NCI-H2081 treated with DMSO at 0.1 percent for 48 hours (cell line): ENCODE data around the gene TNS1.

Source experiments
- DNase-seq: peaks from one replicate; lab custom pipeline; 2025; lab: John Stamatoyannopoulos, UW

TNS1 gene

DNA sequence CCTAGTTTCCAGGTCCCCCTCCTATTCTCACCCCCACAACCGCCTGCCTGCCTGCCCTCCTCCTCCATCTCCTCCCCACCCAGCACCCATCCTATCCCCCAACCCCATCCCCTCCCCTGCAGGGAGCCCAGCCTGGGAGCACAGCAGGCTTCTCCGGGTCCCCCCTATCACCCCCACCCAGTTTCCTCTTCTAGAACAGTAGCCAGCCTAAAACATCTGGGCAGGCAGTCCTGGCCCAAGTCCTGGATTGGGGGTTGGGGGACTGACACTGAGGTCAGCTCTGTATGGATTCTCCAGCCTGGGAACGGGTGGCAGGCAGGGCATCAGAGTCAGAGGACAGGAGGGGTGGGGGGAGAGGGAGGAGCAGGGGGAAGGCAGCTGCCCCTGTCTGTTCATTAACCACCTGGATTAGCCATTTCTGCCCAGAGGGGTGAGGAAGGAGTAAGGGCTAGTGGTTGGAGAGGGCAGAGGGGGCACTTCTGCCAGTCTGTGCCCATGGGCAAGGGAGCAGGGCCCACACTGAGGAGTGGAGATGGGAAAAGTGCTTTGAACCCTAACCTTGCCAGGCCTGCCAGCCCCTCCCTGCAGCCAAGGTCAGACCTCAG lies 60.0 kb downstream of the TNS1 start:
- no peak for DNase-seq

DNA sequence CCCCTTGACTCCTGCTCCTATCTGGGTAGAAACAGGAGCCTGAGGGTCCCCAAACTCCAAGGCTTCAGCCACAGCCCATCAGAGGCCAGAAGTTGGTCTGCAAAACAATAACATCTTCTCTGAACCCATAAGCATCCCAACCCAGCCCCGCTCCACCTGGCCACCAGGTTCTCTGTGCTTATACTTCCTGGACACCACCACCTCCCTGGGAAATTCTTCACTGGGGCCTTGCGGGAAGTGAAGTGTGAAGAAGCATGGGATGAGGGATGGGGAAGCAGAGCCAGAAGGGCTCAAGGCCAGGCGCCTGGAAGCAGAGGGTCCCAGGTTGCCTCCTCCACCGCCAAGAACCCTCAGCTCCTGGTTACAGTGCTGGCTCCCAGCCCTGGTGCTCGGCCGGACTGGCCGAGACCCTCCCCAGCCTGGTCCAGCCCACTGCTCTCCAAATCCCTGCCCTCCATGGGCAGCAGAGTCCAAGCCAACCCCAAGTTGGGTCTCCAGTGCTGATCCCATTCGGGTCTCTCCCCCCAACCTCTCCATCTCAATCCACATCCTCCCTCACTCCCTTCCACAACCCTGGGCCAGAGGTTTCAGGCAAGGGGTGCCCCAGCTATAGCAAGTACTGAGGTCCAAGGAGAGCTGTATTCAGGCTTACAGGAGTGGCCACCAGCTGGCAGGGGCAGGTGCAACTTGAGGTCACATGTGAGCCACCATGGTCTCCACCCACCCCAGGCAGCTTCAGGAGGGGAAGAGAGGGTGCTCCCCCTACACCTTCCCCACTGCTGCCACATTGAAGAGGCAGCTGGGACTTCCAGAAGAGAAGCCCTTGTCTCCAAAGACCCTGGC lies 60.7 kb downstream of the TNS1 start:
- no peak for DNase-seq

DNA sequence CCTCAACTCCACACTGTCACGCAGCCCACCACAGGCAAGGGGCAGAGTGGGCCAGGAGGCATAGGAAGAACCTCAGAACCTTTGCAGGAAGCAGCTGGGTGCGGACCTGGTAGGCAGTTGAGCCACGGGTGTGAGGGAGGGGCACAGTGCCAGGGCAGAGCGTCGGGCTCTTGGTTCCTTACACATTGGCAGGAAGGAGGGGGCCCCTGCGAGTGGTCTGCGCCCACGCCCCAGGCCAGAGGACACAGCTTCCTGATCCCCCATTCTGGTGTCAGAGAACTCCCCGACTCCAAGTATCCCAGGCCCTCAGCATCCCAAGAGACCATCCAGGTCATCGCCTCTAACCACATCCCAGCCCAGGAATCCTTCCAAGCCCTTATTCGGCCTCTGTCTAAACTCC lies 61.5 kb downstream of the TNS1 start:
- DNase-seq: no peak

DNA sequence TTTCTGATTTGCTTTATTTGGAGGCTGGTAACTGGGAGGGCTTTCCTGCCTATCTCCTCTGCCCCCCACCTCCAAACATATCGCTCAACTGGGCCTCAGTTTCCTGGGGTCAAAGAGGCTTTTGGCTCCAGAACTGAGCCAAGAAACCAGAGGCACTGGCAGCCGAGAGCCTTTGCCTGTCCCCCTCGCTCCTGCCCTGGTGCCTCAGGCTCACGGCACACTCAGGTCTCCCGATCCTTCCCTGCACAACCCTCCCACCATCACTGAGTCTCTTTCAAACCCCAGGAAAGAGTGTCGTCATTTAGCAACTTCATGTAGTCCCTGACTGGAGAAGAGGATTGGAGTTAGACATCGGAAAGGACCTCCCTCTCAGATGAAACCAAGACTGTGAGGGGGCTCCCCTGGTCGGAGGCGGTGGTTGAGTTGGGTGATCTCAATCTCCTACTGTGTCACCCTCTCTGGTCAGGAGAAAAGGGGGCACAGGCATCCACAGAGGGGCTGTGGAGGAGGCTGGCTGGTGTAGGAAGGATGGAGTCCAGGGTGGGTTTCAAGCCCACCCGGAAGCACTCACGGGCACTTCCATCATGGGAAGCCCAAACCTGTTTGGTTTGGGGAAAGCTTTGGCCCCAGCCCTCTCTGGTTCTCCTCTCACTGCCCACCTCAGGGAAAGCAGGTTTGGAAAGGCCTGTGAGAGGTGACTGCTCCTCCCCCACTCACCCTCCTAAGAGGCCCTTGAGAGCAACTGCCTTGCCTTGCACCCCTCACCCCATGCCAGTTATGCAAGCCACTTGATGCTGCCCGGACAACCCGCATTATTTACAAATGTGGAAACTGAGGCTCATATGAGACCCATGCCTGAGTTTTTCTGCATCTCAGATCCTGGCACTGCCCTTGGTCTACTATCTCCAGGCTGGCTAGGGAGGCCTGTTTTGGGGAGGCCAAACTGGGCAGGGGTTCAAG lies 62.3 kb downstream of the TNS1 start:
- no peak for DNase-seq

DNA sequence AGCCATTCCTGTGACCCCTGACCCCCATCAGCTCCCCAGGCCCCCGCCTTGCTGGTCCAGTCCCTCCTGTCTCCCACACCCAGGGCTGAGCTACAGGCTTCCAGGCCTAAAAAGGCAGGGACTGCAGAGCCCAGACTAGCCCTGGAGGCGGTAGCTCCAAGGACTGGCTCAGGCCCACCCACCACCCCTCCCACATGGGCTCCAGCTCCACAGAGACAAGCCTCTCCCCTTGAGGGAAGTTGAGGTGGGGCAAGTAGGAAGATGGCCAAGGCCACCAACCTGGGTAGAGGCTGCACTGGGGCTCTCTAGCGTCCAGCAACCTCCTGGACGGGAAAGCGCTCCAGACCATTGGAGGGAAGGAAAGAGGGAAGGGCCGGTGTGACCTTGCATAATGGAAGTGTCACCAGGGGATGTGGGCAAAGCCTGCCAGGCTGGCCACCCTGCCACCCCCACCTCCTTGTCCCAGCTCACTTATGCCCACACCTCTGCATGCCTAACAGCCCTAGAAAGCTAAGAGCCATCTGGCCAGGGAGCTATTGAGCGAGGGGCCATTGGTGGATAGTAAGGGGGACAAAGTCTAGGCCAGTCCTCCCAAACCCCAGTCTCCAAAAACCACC lies 63.1 kb downstream of the TNS1 start:
- no peak for DNase-seq

- no peak for DNase-seq
Measured at GRCh38 chr2:217939220-217939619, 63.6 kb downstream of the TNS1 start.

DNA sequence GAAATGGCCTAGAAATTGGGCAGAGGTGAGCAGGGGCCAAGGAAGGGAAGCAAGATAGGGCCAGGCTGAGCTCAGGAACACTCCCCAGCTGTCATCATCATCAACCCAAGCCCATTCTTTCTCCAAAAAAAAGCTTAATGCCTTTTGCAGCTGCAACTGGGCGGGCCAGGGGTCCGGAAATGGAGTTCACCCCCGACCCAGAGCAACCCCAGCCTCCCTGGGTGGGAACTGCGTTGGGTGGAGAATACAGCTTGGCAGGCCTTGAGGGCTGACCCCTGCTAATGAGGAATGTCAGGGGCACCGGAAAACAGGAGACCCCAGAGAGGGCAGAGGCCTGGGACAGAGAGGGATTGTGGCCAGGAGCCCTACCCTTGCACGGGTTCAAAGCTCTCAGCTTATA lies 64.8 kb downstream of the TNS1 start:
- no peak for DNase-seq

GRCh38 chr2:217937446-217937845 lies 65.3 kb downstream of the TNS1 start:
- no peak for DNase-seq

DNA sequence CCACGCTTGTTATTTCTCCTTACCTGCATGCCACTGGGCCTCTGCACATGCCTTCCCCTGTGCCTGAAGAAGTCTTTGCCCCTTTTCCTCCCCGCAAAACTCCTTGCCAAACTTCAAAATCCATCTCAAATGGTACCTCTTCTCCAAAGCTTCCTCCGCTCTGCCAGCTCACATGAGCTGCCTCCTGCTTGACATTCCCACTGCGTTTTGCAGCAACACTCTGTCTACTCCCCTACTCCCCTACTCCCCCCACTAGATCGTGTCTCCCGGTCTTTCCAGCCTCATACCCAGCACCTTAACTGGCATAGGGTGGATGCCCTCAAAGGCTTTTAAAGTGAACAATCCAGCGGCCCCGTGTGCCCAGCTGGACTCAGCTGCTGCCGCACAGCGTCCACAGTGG lies 65.8 kb downstream of the TNS1 start:
- no peak for DNase-seq

DNA sequence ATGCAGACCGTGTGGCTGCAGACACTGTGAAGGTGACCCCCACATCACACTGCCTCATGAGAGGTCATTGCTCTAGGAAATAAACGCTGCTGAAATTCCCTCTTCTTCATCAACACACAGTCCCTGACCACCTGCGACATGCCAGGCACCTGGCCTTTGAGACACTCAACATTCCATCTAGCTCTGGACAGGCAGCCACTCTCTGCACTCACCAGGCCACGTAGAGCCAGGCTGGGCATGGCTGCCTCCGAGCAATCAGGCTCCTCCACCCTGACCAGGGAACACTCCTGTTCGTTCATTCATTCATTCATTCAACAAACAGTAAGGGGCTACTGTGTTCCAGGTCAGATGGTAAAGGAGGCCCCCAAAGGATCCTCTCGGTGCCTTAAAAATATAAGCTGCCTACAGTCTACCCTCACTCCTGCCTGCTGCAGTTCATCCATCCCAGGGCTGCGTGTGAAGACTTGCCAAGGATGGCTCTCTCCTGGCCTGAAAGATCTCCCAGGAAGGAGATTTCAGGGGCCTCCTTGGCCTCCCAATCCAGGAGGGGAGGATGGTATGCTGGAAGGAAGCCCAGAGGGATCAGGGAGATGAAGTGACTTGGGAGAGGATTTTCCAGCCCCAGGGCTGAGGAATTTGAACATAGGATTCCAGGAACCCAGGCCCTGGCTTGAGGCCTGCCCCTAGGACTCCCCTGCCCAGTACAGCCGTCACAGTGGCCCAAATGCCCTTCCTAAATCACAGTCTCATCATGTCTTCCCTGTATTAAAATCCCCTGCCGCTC lies 66.7 kb downstream of the TNS1 start:
- no peak for DNase-seq

DNA sequence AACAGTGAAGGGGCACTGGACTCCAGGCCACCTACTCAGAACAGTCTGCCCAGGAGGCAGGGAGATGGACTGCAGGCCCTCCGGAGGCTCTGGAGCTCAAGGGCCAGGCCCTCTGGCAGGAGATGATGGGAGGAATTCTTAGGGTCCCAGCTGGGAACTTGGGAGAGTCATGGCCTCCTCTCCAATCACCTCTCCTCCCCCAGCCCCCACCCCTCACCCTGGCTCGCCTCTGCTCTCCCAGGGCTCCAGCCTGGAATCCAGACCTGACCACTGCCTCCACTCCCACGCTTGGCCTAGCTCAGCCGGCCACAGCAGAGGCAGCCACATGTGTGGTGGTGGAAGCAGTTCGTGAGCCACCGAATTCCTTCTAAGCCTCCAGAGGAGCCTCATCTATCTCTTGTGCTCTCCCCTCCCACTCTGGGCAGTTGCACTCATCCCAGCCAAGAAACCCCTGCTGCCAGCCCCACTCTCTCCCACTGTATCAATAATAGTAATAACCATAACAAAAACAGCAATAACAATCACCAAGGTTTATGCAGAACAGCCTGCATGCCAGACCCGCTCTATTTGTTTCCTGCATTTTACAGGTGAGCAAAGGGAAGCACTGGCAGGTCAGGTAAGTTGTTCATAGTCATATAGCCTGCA lies 67.4 kb downstream of the TNS1 start:
- no peak for DNase-seq

- no peak for DNase-seq
Measured at GRCh38 chr2:217934321-217935131, 68.3 kb downstream of the TNS1 start.

GRCh38 chr2:217933617-217933993 lies 69.2 kb downstream of the TNS1 start:
- DNase-seq: peak; percentile 8

DNA sequence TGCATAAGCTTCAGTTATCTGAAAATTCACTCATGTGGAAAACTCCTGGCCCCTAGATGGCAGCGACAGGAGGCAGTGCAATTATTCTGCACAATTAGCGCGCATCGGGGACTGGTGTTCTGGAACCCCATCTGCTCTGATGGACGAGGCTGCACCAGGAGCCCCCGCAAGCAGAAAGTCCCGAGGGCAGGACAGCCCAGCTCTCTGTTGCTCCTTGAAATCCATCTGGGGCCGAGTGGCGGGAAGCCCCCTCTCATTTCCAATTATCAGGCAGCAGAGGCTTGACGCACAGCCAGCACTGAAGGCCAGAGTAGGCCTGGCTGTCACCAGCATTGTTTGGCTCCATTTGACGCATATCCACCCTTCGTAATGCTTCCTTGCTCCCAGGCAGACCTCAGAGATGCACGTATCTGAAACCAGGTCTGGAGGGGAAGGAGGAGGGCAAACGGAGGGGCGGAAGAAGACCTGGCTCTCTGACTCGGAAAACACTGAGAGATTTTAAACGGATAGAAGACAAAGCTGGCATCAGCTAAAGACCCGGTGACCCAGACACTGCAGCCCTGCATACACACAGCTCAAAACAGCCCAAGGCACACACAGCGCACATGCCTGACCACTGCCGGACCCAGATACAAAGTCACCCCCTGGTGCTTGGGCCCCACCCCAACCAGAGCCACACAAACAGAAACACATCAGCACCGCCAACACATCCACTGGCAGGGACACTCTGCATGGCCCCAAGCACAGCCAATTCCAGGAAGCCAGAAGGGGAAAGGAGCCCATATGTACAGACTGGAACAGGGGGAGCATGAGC lies 69.8 kb downstream of the TNS1 start:
- DNase-seq: no peak

- DNase-seq: no peak
Measured at GRCh38 chr2:217931846-217932560, 70.8 kb downstream of the TNS1 start.

- DNase-seq: no peak
Measured at GRCh38 chr2:217930761-217931563, 71.8 kb downstream of the TNS1 start.
